ENCODE measurements around the gene CACNA1G. TPM values are rescaled to one million over a fixed set of nuclear protein-coding genes. Genes with fewer than 3 reads are reported as not detected.

Gene CACNA1G
- total RNA-seq, result 0.26 TPM

GRCh38 chr17:50560185-50560824 is at the start of gene CACNA1G:
Gene CACNA1G (plus strand): TSS chr17:50560715. CDS start chr17:50561460, 745 bp downstream.
- peak; percentile 84 for DNase-seq (ENCODE audit: low spot score)

GRCh38 chr17:50511058-50511457 is 49.5 kb upstream of the CACNA1G start:
- no peak for DNase-seq (ENCODE audit: low spot score)

GRCh38 chr17:50513495-50513894 is 47.0 kb upstream of the CACNA1G start:
- DNase-seq (ENCODE audit: low spot score), result no peak

- DNase-seq (ENCODE audit: low spot score), result no peak
These were observed 46.1 kb upstream of the CACNA1G start for GRCh38 chr17:50514388-50514787.

- no peak for DNase-seq (ENCODE audit: low spot score)
These were observed 45.4 kb upstream of the CACNA1G start for GRCh38 chr17:50514936-50515702.

- DNase-seq (ENCODE audit: low spot score), result no peak
These were observed 43.5 kb upstream of the CACNA1G start for GRCh38 chr17:50517011-50517410.

GRCh38 chr17:50517504-50518383 is 42.8 kb upstream of the CACNA1G start:
- DNase-seq (ENCODE audit: low spot score), result no peak

- DNase-seq (ENCODE audit: low spot score), result no peak
These were observed 42.0 kb upstream of the CACNA1G start for GRCh38 chr17:50518384-50519023.

GRCh38 chr17:50519141-50519834 is 41.2 kb upstream of the CACNA1G start:
- no peak for DNase-seq (ENCODE audit: low spot score)

GRCh38 chr17:50520483-50520882 is 40.0 kb upstream of the CACNA1G start:
- no peak for DNase-seq (ENCODE audit: low spot score)

GRCh38 chr17:50521514-50521913 is 39.0 kb upstream of the CACNA1G start:
- no peak for DNase-seq (ENCODE audit: low spot score)

GRCh38 chr17:50522766-50523165 is 37.7 kb upstream of the CACNA1G start:
- DNase-seq (ENCODE audit: low spot score), result no peak

- DNase-seq (ENCODE audit: low spot score), result no peak
These were observed 37.3 kb upstream of the CACNA1G start for GRCh38 chr17:50523208-50523607.

- DNase-seq (ENCODE audit: low spot score), result no peak
These were observed 35.7 kb upstream of the CACNA1G start for GRCh38 chr17:50524838-50525237.

GRCh38 chr17:50527155-50527762 is 33.3 kb upstream of the CACNA1G start:
- no peak for DNase-seq (ENCODE audit: low spot score)

- DNase-seq (ENCODE audit: low spot score), result no peak
These were observed 32.5 kb upstream of the CACNA1G start for GRCh38 chr17:50527949-50528474.

GRCh38 chr17:50529849-50530248 is 30.7 kb upstream of the CACNA1G start:
- DNase-seq (ENCODE audit: low spot score), result no peak

GRCh38 chr17:50531428-50532025 is 29.0 kb upstream of the CACNA1G start:
- no peak for DNase-seq (ENCODE audit: low spot score)

- peak; percentile 78 for DNase-seq (ENCODE audit: low spot score)
These were observed 28.0 kb upstream of the CACNA1G start, which contains the start of gene EPN3 for GRCh38 chr17:50532452-50533024. Gene EPN3 (plus strand): TSS chr17:50532735. CDS start chr17:50536557, 3,822 bp downstream.

- no peak for DNase-seq (ENCODE audit: low spot score)
These were observed 27.3 kb upstream of the CACNA1G start for GRCh38 chr17:50533185-50533584.
